ENCODE measurements around the gene PPP1R1C. TPM values are rescaled to one million over a fixed set of nuclear protein-coding genes. Genes with fewer than 3 reads are reported as not detected.

Gene PPP1R1C
- total RNA-seq, 2 experiments from 2014 or later, result not detected

GRCh38 chr2:182148344-182148743 lies 162.7 kb downstream of the PPP1R1C start:
- no peaks in the 10 kb centered on the region for H3K9me3 Mint-ChIP-seq (ENCODE audit: low read depth)
- H3K27me3 Mint-ChIP-seq, result peaks cover 3% of the 10 kb centered on the region
- CTCF ChIA-PET, result no interaction called here
- no peak overlapping the region for H3K27ac Mint-ChIP-seq
- no peaks in the 10 kb centered on the region for H3K36me3 Mint-ChIP-seq
- no peak for ATAC-seq
- DNase-seq, result no peak
- H3K4me1 Mint-ChIP-seq, result no peaks in the 10 kb centered on the region
- H3K4me3 Mint-ChIP-seq, result no peak overlapping the region

DNA sequence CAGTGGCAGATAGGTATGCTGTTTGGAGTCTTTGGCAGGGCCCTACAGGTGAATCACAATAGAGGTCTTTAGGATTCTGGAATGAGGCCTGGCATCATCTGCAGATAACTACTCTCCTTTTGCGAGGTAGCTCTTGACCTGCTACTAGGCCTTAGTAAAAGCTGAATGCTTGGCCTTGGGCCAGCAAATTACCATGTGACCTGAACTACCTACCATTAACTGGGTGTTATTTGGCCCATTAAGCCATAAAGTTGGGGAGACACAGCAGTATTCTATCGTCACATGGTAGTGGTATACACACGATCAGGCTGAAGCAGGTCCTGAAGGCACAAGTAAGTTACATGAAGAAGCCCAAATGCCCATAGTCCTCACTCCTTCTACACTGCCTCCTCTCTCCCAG lies 178.2 kb downstream of the PPP1R1C start:
- Mint-ChIP-seq H3K4me3 (no peak overlapping the region), H3K27me3 (no peaks in the 10 kb centered on the region), H3K9me3 (ENCODE audit: low read depth) (no peaks in the 10 kb centered on the region), H3K27ac (no peak overlapping the region), H3K4me1 (no peaks in the 10 kb centered on the region), H3K36me3 (no peaks in the 10 kb centered on the region)
- CTCF ChIA-PET, result no interaction called here
- ATAC-seq, result no peak
- DNase-seq, result no peak

GRCh38 chr2:182164686-182165085 lies 179.0 kb downstream of the PPP1R1C start:
- ATAC-seq (no peak), DNase-seq (no peak)
- CTCF ChIA-PET, result no interaction called here

DNA sequence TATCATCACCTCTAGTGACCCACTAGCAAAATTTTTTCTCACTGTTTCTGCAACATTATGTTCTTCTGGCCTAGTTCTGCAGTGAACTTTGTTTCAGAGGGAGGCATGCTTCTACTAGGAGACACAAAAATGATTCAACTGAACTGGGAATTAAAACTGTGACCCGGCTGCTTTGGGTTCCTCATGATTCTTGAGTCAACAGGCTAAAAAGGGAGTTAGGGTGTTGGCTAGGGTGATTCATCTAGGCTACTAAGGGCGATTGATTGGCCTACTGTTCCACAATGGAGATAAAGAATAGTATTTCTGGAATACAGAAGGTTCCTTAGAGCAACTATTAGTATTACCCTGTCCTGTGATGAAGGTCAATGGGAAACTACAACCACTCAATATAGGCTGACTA lies 179.5 kb downstream of the PPP1R1C start:
- CTCF ChIA-PET, result no interaction called here
- ATAC-seq (no peak), DNase-seq (no peak)
- H3K4me1 Mint-ChIP-seq, result no peaks in the 10 kb centered on the region
- no peak overlapping the region for H3K27ac Mint-ChIP-seq
- peaks cover 3% of the 10 kb centered on the region for H3K27me3 Mint-ChIP-seq
- H3K9me3 Mint-ChIP-seq (ENCODE audit: low read depth), result no peaks in the 10 kb centered on the region
- no peak overlapping the region for H3K4me3 Mint-ChIP-seq
- H3K36me3 Mint-ChIP-seq, result no peaks in the 10 kb centered on the region

More at GRCh38 chr2:182164686-182165085, 179.0 kb downstream of the PPP1R1C start:
- Mint-ChIP-seq H3K27ac (no peak overlapping the region), H3K9me3 (ENCODE audit: low read depth) (no peaks in the 10 kb centered on the region), H3K4me3 (no peak overlapping the region), H3K4me1 (no peaks in the 10 kb centered on the region), H3K27me3 (peaks cover 1% of the 10 kb centered on the region), H3K36me3 (no peaks in the 10 kb centered on the region)

- H3K27ac Mint-ChIP-seq, result no peak overlapping the region
- no peaks in the 10 kb centered on the region for H3K9me3 Mint-ChIP-seq (ENCODE audit: low read depth)
- H3K4me1 Mint-ChIP-seq, result no peaks in the 10 kb centered on the region
- no peak for ATAC-seq
- CTCF ChIA-PET, result no interaction called here
- no peaks in the 10 kb centered on the region for H3K36me3 Mint-ChIP-seq
- no peak overlapping the region for H3K4me3 Mint-ChIP-seq
- H3K27me3 Mint-ChIP-seq, result peaks cover 3% of the 10 kb centered on the region
- DNase-seq, result no peak
These were observed 180.8 kb downstream of the PPP1R1C start for GRCh38 chr2:182166406-182166805.

GRCh38 chr2:182166841-182167240 lies 181.2 kb downstream of the PPP1R1C start:
- no peak for ATAC-seq
- H3K27me3 Mint-ChIP-seq, result peaks cover 3% of the 10 kb centered on the region
- H3K27ac Mint-ChIP-seq, result no peak overlapping the region
- H3K4me1 Mint-ChIP-seq, result no peaks in the 10 kb centered on the region
- no peaks in the 10 kb centered on the region for H3K36me3 Mint-ChIP-seq
- no peak for DNase-seq
- no peak overlapping the region for H3K4me3 Mint-ChIP-seq
- H3K9me3 Mint-ChIP-seq (ENCODE audit: low read depth), result no peaks in the 10 kb centered on the region
- CTCF ChIA-PET, result no interaction called here

Other genes with a start within 250 kb of the PPP1R1C start
- 10 to 100 TPM; 51.9 to 68.6 TPM for gene ITPRID2, start 94.1 kb upstream of the PPP1R1C start, total RNA-seq